Measurements from ENCODE around the gene FPGS.

FPGS gene

GRCh38 chr9:127788337-127789011 is 14.2 kb upstream of the FPGS start:
- TF ChIP-seq CTCF (IDR thresholded peaks at IDR 0.05; ENCODE audit: control insufficient read depth, insufficient read depth, low read depth, low read length, missing control alignments), result no peak
- DNase-seq (ENCODE audit: low read depth), result no peak
- H3K4me3 ChIP-seq (ENCODE audit: control insufficient read depth, low read depth, low read length), result no peak overlapping the region

- no peak for DNase-seq (ENCODE audit: low read depth)
- no peak for TF ChIP-seq CTCF (IDR thresholded peaks at IDR 0.05; ENCODE audit: control insufficient read depth, insufficient read depth, low read depth, low read length, missing control alignments)
- H3K4me3 ChIP-seq (ENCODE audit: control insufficient read depth, low read depth, low read length), result no peak overlapping the region
Observed at GRCh38 chr9:127789179-127789578, 13.5 kb upstream of the FPGS start.

GRCh38 chr9:127790094-127790855 is 12.4 kb upstream of the FPGS start:
- no peak for TF ChIP-seq CTCF (IDR thresholded peaks at IDR 0.05; ENCODE audit: control insufficient read depth, insufficient read depth, low read depth, low read length, missing control alignments)
- no peak for DNase-seq (ENCODE audit: low read depth)
- H3K4me3 ChIP-seq (ENCODE audit: control insufficient read depth, low read depth, low read length), result no peak overlapping the region

GRCh38 chr9:127791085-127791484 is 11.6 kb upstream of the FPGS start:
- no peak for TF ChIP-seq CTCF (IDR thresholded peaks at IDR 0.05; ENCODE audit: control insufficient read depth, insufficient read depth, low read depth, low read length, missing control alignments)
- DNase-seq (ENCODE audit: low read depth), result no peak
- H3K4me3 ChIP-seq (ENCODE audit: control insufficient read depth, low read depth, low read length), result no peak overlapping the region

GRCh38 chr9:127792417-127793031 is 10.2 kb upstream of the FPGS start:
- TF ChIP-seq CTCF (IDR thresholded peaks at IDR 0.05; ENCODE audit: control insufficient read depth, insufficient read depth, low read depth, low read length, missing control alignments), result no peak
- no peak overlapping the region for H3K4me3 ChIP-seq (ENCODE audit: control insufficient read depth, low read depth, low read length)
- no peak for DNase-seq (ENCODE audit: low read depth)

- DNase-seq (ENCODE audit: low read depth), result no peak
- TF ChIP-seq CTCF (IDR thresholded peaks at IDR 0.05; ENCODE audit: control insufficient read depth, insufficient read depth, low read depth, low read length, missing control alignments), result no peak
Observed at GRCh38 chr9:127793093-127793708, 9.5 kb upstream of the FPGS start.

More at GRCh38 chr9:127793093-127793708, 9.5 kb upstream of the FPGS start:
- H3K4me3 ChIP-seq (ENCODE audit: control insufficient read depth, low read depth, low read length), result no peak overlapping the region
